ENCODE measurements around the gene CNOT11.
"Not testable (repeated sequence)": the region's sequence is repeated elsewhere in the genome, so short reads cannot be mapped to it uniquely, and the experiment has no call there.

The CNOT11 gene

GRCh38 chr2:101311696-101312017 lies 59.0 kb downstream of the CNOT11 start:
- H2BK5ac ChIP-seq (ENCODE audit: low read depth, low read length, poor library complexity, severe bottlenecking): no peak overlapping the region
- no peak overlapping the region for H2BK12ac ChIP-seq (ENCODE audit: low read length in 2 of 2)
- 92% methylated on average over 2 of the region's 3 CpGs for WGBS
- H3K14ac ChIP-seq (ENCODE audit: low read length in 2 of 2): no peak overlapping the region
- no peak overlapping the region for H3K4ac ChIP-seq (ENCODE audit: low read depth in 1 of 2, low read length in 2 of 2)
- no peak overlapping the region for H3K23ac ChIP-seq (ENCODE audit: low read length in 2 of 2)
- no peak overlapping the region for H4K91ac ChIP-seq (ENCODE audit: low read length)
- no peak overlapping the region for H3K4me3 ChIP-seq (ENCODE audit: insufficient read depth in 1 of 2, low read depth in 1 of 2, low read length in 2 of 2)
- H3K9me3 ChIP-seq (ENCODE audit: control insufficient read depth, low read length): no peaks in the 10 kb centered on the region
- H3K36me3 ChIP-seq (ENCODE audit: control insufficient read depth in 1 of 2, insufficient read depth in 2 of 2, low read depth in 1 of 2, low read length in 2 of 2): no peaks in the 10 kb centered on the region
- H3K4me1 ChIP-seq (ENCODE audit: control insufficient read depth, insufficient read depth, low read depth, low read length): peaks cover 11% of the 10 kb centered on the region
- no peak overlapping the region for H2AFZ ChIP-seq (ENCODE audit: low read depth, low read length)
- peaks cover 0 to 3% of the 10 kb centered on the region in 2 experiments for H3K27me3 ChIP-seq (ENCODE audit: control insufficient read depth in 1 of 2, insufficient read depth in 1 of 2, low read length in 2 of 2)
- H2AK5ac ChIP-seq (ENCODE audit: low read length, severe bottlenecking): no peak overlapping the region
- H3K18ac ChIP-seq (ENCODE audit: low read depth in 1 of 2, low read length in 2 of 2): no peak overlapping the region
- H3K79me1 ChIP-seq (replicated peaks; ENCODE audit: low read length, poor library complexity, severe bottlenecking): peaks cover 3% of the 10 kb centered on the region
- no peak overlapping the region for H2BK15ac ChIP-seq (ENCODE audit: low read depth, poor library complexity, severe bottlenecking)
- H4K8ac ChIP-seq (ENCODE audit: low read length): no peak overlapping the region
- no peak overlapping the region for H2BK120ac ChIP-seq (ENCODE audit: low read depth, low read length)
- H3K9ac ChIP-seq (ENCODE audit: low read length): no peak overlapping the region
- no peak overlapping the region for H3K4me2 ChIP-seq (ENCODE audit: low read length, poor library complexity, severe bottlenecking)
- no peak for DNase-seq
- H3K27ac ChIP-seq (ENCODE audit: low read length, poor library complexity, severe bottlenecking): no peak overlapping the region

GRCh38 chr2:101316568-101316967 lies 63.9 kb downstream of the CNOT11 start:
- H3K14ac ChIP-seq (ENCODE audit: low read length in 2 of 2); H3K27me3 ChIP-seq (ENCODE audit: control insufficient read depth in 1 of 2, insufficient read depth in 1 of 2, low read length in 2 of 2); H3K9ac ChIP-seq (ENCODE audit: low read length); H3K36me3 ChIP-seq (ENCODE audit: control insufficient read depth in 1 of 2, insufficient read depth in 2 of 2, low read depth in 1 of 2, low read length in 2 of 2); H3K4ac ChIP-seq (ENCODE audit: low read depth in 1 of 2, low read length in 2 of 2); H3K4me3 ChIP-seq (ENCODE audit: insufficient read depth in 1 of 2, low read depth in 1 of 2, low read length in 2 of 2); H3K9me3 ChIP-seq (ENCODE audit: control insufficient read depth, low read length); H2BK15ac ChIP-seq (ENCODE audit: low read depth, poor library complexity, severe bottlenecking); H4K91ac ChIP-seq (ENCODE audit: low read length); H3K27ac ChIP-seq (ENCODE audit: low read length, poor library complexity, severe bottlenecking); H2AFZ ChIP-seq (ENCODE audit: low read depth, low read length); H4K8ac ChIP-seq (ENCODE audit: low read length); H3K18ac ChIP-seq (ENCODE audit: low read depth in 1 of 2, low read length in 2 of 2); H2BK12ac ChIP-seq (ENCODE audit: low read length in 2 of 2); H3K23ac ChIP-seq (ENCODE audit: low read length in 2 of 2); H3K4me2 ChIP-seq (ENCODE audit: low read length, poor library complexity, severe bottlenecking); H2BK5ac ChIP-seq (ENCODE audit: low read depth, low read length, poor library complexity, severe bottlenecking); DNase-seq; H3K79me1 ChIP-seq (replicated peaks; ENCODE audit: low read length, poor library complexity, severe bottlenecking); H2BK120ac ChIP-seq (ENCODE audit: low read depth, low read length); H2AK5ac ChIP-seq (ENCODE audit: low read length, severe bottlenecking); H3K4me1 ChIP-seq (ENCODE audit: control insufficient read depth, insufficient read depth, low read depth, low read length): not testable (repeated sequence)
- 96% methylated on average over 4 of the region's 6 CpGs for WGBS

Small RNA genes within 50 kb of the gene (small RNA-seq; reads per million reads assigned to genes)
- gene MIR5696 (ENCODE audit: low read depth) (1.4 reads per million), gene SNORD89 (ENCODE audit: low read depth) (19.0 reads per million, percentile 86 among the genes with 10 or more reads in this experiment)

All from mesenchymal stem cell (in vitro differentiated cells and primary cell).